ENCODE data around the gene TWIST1.

- no peak for TF ChIP-seq CTCF (IDR thresholded peaks at IDR 0.05)
- no peak for TF ChIP-seq SIN3A (IDR thresholded peaks at IDR 0.05; ENCODE audit: borderline replicate concordance, insufficient read depth, low read depth, low read length)
- no peak for TF ChIP-seq REST (IDR thresholded peaks at IDR 0.05; ENCODE audit: insufficient read depth in 1 of 2, low read depth in 2 of 2, low read length in 1 of 2)
- no peak for TF ChIP-seq POLR2AphosphoS5 (IDR thresholded peaks at IDR 0.05; ENCODE audit: low read depth, low read length)
- no peak for TF ChIP-seq TCF7L2 (IDR thresholded peaks at IDR 0.05; ENCODE audit: low read depth, low read length)
Measured at GRCh38 chr7:19133886-19134285, 16.4 kb upstream of the TWIST1 start.
